ENCODE results near the gene NT5C. TPM values are rescaled to one million over a fixed set of nuclear protein-coding genes. Genes with fewer than 3 reads are reported as not detected.
A peak's percentile ranks its signal among the peaks of the same experiment; 100 is the strongest.

NT5C gene
- total RNA-seq, 1 donor from 2014 or later: 25.5 TPM

GRCh38 chr17:75125984-75126383 is 5.6 kb downstream of the NT5C start:
- intact Hi-C loops (cut with micrococcal nuclease): no loop called here
- DNase-seq: no peak
- no peak for ATAC-seq

DNA sequence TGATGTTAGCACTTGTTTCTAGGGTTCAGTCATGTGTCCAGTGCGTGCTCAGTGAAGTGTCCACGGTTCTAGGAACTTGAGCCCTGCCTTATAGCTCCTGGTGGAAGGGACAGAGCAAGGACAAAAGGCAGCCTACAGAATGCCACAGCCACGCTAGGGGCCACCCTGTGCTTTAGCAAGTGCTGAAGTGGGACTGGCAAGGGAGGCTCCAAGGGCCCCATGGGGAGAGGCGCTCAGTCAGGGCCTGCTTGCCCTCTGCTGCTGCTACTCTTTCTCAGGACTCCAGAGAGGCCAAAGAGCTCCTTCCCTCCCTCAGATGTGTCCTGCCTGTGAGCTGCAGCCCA is 6.8 kb downstream of the NT5C start:
- ATAC-seq: no peak
- intact Hi-C loops (cut with micrococcal nuclease): no loop called here
- no peak for DNase-seq

- intact Hi-C loops (cut with micrococcal nuclease): no loop called here
- ATAC-seq (peak; percentile 66), DNase-seq (peak; percentile 56)
Measured at GRCh38 chr17:75124041-75124818, 7.3 kb downstream of the NT5C start.

GRCh38 chr17:75118307-75118706 is 13.2 kb downstream of the NT5C start:
- intact Hi-C loops (cut with micrococcal nuclease): no loop called here
- DNase-seq (no peak), ATAC-seq (no peak)

DNA sequence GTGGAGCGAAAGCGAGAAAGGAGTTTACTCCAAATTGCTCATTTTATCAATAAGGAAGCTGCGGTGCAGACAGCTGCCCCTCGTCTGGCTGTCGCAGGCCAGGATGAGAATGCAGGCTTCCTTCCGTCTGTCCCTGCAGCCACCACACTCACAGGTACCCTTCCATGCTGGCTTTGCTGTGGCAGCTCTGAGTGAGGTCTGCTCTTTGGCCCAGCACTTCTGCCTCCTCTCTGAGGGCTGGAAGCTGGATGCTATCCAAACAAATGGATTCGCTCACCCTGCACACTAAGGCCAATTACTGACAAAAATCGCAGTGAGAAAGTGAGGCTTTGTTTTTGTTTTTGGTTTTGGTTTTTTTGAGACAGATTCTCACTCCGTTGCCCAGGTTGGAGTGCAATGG is 14.8 kb downstream of the NT5C start:
- no peak for DNase-seq
- peak; percentile 24 for ATAC-seq
- intact Hi-C loops (cut with micrococcal nuclease): no loop called here

GRCh38 chr17:75115555-75115954 is 16.0 kb downstream of the NT5C start:
- no peak for ATAC-seq
- intact Hi-C loops (cut with micrococcal nuclease): no loop called here
- DNase-seq: no peak

DNA sequence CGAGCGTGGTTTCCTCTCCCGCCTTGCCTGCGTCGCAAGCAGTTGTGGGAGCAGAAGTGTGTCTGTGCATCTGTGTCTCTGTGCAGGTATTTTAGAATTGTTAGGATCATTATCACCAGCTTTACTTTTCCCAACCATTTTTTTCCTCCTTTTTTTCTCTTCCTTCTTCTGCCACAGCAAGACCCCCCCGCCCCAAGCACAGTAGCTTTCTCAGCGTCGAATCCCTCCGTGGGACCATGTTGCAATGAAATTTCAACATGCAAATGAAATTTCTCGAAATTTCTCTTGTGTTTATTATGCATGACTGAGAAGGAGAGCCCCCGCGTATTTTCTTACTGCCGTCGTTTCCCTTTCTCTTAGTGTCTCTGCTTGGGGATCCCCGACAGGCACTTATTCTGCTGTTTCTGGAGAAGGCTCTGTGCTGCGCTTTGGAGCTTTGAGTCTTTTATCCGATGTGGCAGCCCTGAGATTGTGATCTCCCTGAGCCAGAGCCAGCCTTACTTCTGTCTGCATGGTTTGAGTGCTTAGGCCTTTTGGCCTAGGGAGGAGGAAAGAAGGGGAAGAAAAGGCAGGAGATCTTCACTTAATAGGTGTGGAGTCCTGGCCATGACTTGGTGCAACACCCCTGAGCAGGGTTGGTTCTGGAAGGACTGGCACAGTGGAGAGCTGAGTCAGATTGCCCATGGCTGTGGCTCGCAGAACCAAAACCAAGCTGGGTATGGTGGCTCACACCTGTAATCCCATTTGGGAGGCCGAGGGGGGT is 16.8 kb downstream of the NT5C start:
- DNase-seq (no peak), ATAC-seq (no peak)
- intact Hi-C loops (cut with micrococcal nuclease): no loop called here

DNA sequence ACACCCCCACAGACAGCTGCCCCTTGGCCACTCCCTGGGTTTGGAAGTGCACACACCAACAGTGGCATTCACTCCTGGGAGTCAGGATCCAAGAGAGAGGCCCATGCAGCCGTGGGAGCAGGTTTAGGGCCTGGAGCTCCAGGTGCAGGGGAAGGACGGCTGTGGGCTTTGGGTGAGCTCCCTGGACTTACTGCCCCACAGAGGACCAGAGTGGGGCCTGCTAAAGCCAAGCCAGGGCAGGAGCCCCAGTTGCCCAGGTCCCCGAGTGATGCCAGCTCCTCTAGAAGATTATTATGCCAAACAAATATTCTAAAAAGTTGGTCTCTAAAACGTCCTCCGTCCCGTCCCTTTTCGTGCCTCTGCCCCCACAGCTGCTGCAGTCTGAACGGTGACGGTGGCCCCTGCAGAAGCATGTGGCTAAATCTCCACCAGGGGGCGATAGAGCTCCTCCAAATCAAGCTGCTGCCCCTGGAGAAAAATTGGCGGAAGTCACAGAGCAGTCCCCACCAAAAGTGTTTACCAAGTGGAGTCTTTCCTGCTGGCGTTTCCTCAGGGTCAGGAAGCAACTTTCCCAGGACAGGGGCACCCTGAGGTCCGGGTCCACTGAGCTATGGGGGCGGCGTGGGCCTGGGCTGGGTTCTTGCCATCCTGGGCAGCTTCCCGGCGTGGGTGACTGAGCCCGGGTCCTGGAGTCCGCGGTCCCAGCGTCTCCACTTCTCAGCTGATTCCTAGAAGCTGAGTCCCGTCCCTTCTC is 17.6 kb downstream of the NT5C start:
- DNase-seq: peak; percentile 85
- intact Hi-C loops (cut with micrococcal nuclease): no loop called here
- ATAC-seq: peak; percentile 80

DNA sequence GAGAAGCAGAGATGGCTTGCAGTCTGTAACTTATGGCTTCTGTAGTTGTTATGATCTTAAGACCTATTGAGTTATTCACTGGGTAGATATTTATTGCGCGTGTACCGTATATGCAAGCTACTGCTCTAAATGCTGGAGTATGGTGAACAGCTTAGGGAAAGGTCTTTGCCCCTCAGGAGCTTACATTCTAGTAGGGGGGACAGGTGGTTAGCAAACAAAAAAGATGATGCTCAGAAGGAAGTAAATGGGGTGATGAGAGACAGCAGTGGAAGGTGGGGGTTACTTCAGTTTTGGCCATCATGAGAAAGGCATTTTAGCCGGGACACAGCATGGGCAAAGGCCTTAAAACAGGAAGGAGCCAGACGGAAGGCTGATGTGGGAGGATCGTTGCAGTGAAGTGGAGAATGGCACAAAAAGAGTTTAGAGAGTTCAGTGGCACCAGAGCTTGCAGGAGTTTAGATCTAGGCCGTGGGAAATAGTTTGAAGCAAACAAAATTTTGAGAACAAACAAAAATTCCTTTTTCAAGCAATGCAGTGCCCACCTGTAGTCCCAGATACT is 19.7 kb downstream of the NT5C start:
- ATAC-seq (no peak), DNase-seq (no peak)

DNA sequence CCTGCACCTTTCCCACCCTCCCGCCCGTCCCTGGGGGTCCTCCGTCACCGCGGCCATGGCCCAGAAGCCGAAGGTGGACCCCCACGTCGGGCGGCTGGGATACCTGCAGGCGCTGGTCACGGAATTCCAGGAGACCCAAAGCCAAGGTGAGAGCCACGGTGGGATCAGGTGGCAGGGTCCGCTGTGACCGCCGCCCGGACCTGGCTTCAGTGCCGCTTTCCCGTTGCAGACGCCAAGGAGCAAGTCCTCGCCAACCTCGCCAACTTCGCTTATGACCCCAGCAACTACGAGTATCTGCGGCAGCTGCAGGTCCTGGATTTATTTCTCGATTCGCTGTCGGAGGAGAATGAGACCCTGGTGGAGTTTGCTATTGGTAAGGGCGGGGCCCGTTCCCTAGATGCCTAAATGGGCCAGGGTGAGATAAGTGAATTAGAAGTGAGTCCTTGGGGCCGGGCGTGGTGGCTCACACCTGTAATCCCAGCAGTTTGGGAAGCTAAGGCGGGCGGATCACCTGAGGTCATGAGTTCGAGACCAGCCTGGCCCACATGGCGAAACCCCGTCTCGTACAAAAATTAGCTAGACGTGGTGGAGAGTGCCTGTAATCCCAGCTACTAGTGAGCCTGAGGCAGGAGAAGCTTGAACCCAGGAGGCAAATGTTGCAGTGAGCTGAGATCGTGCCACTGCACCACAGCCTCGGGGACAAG is 21.2 kb downstream of the NT5C start:
- intact Hi-C loops (cut with micrococcal nuclease): no loop called here
- ATAC-seq: peak; percentile 8
- DNase-seq: peak; percentile 41

More for the DNA sequence above, 19.7 kb downstream of the NT5C start:
- intact Hi-C loops (cut with micrococcal nuclease): no loop called here

GRCh38 chr17:75109407-75110233 is 21.9 kb downstream of the NT5C start, which contains the start of gene ARMC7:
Gene ARMC7, plus strand, starts transcription at chr17:75109969. Its CDS starts 320 bp downstream, at chr17:75110289.
- ATAC-seq (peak; percentile 89), DNase-seq (peak; percentile 96)
- intact Hi-C loops (cut with micrococcal nuclease): no loop called here

GRCh38 chr17:75109046-75109406 is 22.5 kb downstream of the NT5C start:
- DNase-seq (no peak), ATAC-seq (no peak)
- intact Hi-C loops (cut with micrococcal nuclease): no loop called here

DNA sequence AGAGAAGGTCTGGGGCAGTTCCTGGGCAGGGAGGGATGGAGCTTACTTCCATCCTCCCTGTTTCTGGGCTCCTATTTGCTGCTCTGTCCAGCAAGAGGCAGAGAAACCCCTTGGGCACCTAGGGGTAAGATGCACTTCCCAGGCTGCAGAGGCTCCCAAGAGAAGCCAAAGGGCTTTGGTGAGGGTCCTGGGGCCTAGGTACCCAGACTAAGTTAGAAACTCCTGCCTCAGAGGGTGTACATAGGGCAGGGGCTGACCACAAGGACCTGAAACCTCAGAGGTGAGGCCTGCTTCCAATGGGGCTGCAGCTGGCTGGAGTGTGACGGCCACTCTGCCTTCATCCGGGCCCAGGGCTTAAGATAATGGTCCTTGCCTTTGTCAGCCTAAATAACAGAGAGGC is 23.3 kb downstream of the NT5C start:
- ATAC-seq: no peak
- DNase-seq: no peak
- intact Hi-C loops (cut with micrococcal nuclease): no loop called here

GRCh38 chr17:75105126-75106080 is 26.1 kb downstream of the NT5C start:
- DNase-seq (peak; percentile 52), ATAC-seq (peak; percentile 36)
- intact Hi-C loops (cut with micrococcal nuclease): no loop called here

DNA sequence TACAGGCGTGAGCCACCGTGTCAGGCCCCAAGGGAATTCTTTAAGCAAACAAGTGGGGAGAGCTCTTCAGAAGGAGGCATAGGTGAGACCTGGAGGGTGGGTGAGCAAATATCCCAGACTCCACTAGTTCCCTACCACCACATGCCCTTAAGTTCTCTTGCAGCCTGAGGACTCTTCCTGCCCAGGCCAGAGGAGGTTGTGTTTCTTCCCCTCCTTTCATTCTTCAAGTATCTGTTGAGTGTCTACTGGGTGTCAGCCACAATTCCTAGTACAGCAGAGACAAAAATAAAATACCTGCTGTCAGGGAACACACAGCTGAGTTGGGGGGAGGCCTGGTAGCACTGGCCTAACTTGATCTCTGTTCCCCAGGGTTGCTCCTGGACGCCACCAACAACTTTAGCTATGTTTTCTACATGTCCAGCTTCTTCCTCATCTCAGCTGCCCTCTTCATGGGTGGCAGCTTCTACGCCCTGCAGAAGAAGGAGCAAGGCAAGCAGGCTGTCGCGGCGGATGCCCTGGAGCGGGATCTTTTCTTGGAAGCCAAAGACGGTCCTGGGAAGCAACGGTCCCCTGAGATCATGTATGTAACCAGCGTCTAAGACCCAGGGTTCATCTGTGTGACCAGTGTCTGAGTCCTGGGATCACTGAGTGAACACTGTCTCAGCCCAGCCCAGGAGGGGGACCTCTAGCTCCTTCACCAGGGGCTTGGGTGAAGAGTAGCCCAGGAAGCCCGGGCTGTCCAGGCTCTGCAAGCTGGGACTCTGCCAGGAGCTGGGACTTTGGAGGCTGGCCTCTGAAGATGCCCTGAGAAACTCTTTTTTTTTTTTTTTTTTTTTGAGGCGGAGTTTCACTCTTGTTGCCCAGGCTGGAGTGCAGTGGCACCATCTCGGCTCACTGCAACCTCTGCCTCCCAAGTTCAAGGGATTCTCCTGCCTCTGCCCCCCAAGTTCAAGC is 27.7 kb downstream of the NT5C start:
- intact Hi-C loops (cut with micrococcal nuclease): no loop called here
- peak; percentile 70 for ATAC-seq

DNA sequence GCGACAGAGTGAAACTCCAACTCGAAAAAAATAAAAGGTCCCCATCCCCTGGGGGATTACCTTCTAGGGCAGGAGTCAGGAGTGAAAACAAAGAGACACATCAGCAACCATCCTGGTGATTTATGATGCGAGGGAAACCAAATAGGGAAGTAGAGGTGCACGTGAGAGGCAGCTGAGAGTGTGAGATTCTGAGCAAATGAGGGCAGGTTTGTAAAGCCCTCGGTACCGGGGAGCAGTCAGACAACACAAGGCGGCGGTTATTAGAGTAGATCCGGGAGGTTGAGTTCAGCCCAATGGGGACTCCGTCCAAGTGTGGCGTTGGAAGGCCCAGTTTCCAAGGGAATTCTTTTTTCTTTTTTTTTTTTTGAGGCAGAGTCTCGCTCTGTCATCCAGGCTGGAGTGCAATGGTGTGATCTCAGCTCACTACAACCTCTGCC is 29.1 kb downstream of the NT5C start:
- intact Hi-C loops (cut with micrococcal nuclease): no loop called here
- DNase-seq (no peak), ATAC-seq (no peak)

More for the DNA sequence above, 27.7 kb downstream of the NT5C start:
- DNase-seq: no peak
